GM18517 (cell line): ENCODE measurements around the gene TASP1.
A peak's percentile ranks its signal among the peaks of the same experiment; 100 is the strongest.
"Not testable (repeated sequence)": the region's sequence is repeated elsewhere in the genome, so short reads cannot be mapped to it uniquely, and the experiment has no call there.

Experiments used
- ATAC-seq: cut with Tn5 transposase; IDR thresholded peaks from one replicate; pipeline ENCODE4 v1.9.1; 2021; ENCODE audit warnings: mild to moderate bottlenecking, moderate library complexity; ENCODE audit not compliant: unreplicated experiment

TASP1 gene

GRCh38 chr20:13501500-13501899, 137.2 kb downstream of the TASP1 start:
- no peak for ATAC-seq

GRCh38 chr20:13494019-13494418, 144.7 kb downstream of the TASP1 start:
- no peak for ATAC-seq

- ATAC-seq = no peak
These were observed 145.6 kb downstream of the TASP1 start for GRCh38 chr20:13493143-13493542.

GRCh38 chr20:13492001-13492481, 146.7 kb downstream of the TASP1 start:
- no peak for ATAC-seq

GRCh38 chr20:13487202-13487601, 151.5 kb downstream of the TASP1 start:
- no peak for ATAC-seq

GRCh38 chr20:13486694-13487093, 152.0 kb downstream of the TASP1 start:
- no peak for ATAC-seq

GRCh38 chr20:13485576-13485975, 153.2 kb downstream of the TASP1 start:
- no peak for ATAC-seq

- ATAC-seq = not testable (repeated sequence)
These were observed 153.7 kb downstream of the TASP1 start for GRCh38 chr20:13485019-13485418.

- not testable (repeated sequence) for ATAC-seq
These were observed 155.3 kb downstream of the TASP1 start for GRCh38 chr20:13483472-13483871.

GRCh38 chr20:13478366-13478765, 160.4 kb downstream of the TASP1 start:
- ATAC-seq = no peak

- ATAC-seq = no peak
These were observed 164.3 kb downstream of the TASP1 start for GRCh38 chr20:13474467-13474866.

GRCh38 chr20:13469262-13469661, 169.5 kb downstream of the TASP1 start:
- ATAC-seq = no peak

GRCh38 chr20:13468166-13468565, 170.6 kb downstream of the TASP1 start:
- ATAC-seq = no peak

- no peak for ATAC-seq
These were observed 174.0 kb downstream of the TASP1 start for GRCh38 chr20:13464702-13465101.

- no peak for ATAC-seq
These were observed 176.8 kb downstream of the TASP1 start for GRCh38 chr20:13461849-13462458.

- ATAC-seq = peak; percentile 90
These were observed 179.8 kb downstream of the TASP1 start for GRCh38 chr20:13458860-13459451.

- ATAC-seq = no peak
These were observed 181.2 kb downstream of the TASP1 start for GRCh38 chr20:13457487-13457886.

GRCh38 chr20:13455713-13456112, 183.0 kb downstream of the TASP1 start:
- no peak for ATAC-seq

GRCh38 chr20:13453367-13453766, 185.4 kb downstream of the TASP1 start:
- no peak for ATAC-seq

GRCh38 chr20:13452470-13453124, 186.1 kb downstream of the TASP1 start:
- ATAC-seq = no peak

GRCh38 chr20:13449868-13450434, 188.8 kb downstream of the TASP1 start:
- no peak for ATAC-seq
